ENCODE data around the gene HOXA13.

DNA sequence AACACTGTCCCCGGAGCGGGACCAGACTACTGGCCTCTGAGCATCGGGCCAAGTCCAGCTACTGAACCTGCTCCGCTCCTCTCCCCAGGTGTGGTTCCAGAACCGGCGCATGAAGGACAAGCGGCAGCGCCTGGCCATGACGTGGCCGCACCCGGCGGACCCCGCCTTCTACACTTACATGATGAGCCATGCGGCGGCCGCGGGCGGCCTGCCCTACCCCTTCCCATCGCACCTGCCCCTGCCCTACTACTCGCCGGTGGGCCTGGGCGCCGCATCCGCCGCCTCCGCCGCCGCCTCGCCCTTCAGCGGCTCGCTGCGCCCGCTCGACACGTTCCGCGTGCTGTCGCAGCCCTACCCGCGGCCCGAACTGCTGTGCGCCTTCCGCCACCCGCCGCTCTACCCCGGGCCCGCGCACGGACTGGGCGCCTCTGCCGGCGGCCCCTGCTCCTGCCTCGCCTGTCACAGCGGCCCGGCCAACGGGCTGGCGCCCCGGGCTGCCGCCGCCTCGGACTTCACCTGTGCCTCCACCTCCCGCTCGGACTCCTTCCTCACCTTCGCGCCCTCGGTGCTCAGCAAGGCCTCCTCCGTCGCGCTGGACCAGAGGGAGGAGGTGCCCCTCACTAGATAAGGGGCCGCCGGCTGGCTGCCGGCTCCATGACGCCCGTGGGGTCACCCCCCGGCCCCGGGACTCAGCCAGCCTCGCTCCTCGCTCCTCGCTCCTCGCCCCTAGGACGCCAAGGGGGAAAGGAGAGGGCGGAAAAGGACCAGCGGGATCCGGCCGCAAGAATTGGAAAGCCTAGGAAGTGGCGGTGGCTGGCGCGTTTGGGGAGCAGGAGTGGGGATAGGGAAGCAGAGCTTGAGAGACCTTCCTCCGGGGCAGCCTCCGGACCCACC is 46.2 kb upstream of the HOXA13 start:
- TF ChIP-seq, protein P1, sequence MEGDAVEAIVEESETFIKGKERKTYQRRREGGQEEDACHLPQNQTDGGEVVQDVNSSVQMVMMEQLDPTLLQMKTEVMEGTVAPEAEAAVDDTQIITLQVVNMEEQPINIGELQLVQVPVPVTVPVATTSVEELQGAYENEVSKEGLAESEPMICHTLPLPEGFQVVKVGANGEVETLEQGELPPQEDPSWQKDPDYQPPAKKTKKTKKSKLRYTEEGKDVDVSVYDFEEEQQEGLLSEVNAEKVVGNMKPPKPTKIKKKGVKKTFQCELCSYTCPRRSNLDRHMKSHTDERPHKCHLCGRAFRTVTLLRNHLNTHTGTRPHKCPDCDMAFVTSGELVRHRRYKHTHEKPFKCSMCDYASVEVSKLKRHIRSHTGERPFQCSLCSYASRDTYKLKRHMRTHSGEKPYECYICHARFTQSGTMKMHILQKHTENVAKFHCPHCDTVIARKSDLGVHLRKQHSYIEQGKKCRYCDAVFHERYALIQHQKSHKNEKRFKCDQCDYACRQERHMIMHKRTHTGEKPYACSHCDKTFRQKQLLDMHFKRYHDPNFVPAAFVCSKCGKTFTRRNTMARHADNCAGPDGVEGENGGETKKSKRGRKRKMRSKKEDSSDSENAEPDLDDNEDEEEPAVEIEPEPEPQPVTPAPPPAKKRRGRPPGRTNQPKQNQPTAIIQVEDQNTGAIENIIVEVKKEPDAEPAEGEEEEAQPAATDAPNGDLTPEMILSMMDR (IDR thresholded peaks at IDR 0.05 in 4 of 5, conservative IDR thresholded peaks at IDR 0.05 in 1 of 5) = no peak
- no peak for TF ChIP-seq POLR2A (IDR thresholded peaks at IDR 0.05)
